GM10248 (cell line): ENCODE results near the gene ARL6IP4.

Experiments used
- CTCF ChIA-PET: fragments of 300-600 bp; sonication (Branson Sonifier 250); formaldehyde crosslinking; extraction: SDS; loops from one replicate; lab custom pipeline; 2021; ENCODE audit warnings: antibody characterized with exemption; lab: Yijun Ruan, JAX
- POLR2A ChIA-PET: fragments of 350-650 bp; sonication (Branson Sonifier 250); formaldehyde crosslinking; extraction: SDS; loops from one replicate; lab custom pipeline; 2020; ENCODE audit warnings: antibody characterized with exemption; lab: Yijun Ruan, JAX
- DNase-seq: peaks from one replicate; pipeline ENCODE4 v3.0.0; 2012; ENCODE audit errors: extremely low spot score
- TF ChIP-seq, protein P1 (sequence below): IDR thresholded peaks from 2 replicates; pipeline ENCODE4 v1.5.1; 2012; ENCODE audit warnings: mild to moderate bottlenecking, low read depth; ENCODE audit errors: extremely low read depth, missing control alignments, control extremely low read depth

Gene ARL6IP4

GRCh38 chr12:122998316-122998715, 17.8 kb downstream of the ARL6IP4 start:
- POLR2A ChIA-PET = no interaction called here
- CTCF ChIA-PET = interaction anchor here (0.9 to 1.0 kb wide), 2 partner anchors 9 to 11 kb away, joined by 3 to 4 read pairs; no protein-coding TSS in a partner anchor

DNA sequence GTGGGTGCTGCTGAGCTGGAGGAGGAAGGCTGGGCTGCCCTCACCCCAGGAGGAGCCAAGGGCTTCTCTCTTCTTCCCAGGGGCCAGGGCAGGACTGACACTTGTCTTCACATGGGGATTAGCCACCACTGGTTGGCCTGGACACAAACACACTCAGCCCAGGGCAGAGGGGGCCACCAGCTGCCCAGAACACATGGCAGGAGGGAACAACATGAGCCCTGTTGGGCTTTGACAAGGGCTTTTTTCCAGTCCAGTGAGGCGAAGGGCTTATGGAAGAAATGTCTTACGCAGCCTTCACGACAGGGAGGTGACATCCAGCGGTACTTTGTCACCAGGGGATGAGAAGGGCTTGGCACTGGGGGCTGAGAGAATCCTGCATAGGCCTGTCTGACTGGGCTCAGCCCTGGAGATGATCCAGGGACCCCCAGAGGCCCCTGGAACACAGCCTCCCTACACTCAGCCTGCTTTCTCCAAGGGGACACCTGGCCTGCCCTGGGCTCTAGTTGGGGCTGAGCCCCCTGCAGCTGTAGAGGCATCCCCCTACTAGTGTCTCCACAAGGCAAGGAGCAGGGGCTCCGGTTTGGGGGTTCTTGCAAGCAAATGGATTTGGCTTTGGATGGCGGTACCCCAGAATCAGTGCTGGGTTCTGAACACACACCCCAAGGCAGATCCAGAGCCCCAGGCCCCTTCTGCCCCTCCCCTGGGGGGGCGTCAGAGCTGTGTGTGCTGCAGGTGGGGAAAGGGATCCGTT, 18.9 kb downstream of the ARL6IP4 start:
- TF ChIP-seq, protein P1, sequence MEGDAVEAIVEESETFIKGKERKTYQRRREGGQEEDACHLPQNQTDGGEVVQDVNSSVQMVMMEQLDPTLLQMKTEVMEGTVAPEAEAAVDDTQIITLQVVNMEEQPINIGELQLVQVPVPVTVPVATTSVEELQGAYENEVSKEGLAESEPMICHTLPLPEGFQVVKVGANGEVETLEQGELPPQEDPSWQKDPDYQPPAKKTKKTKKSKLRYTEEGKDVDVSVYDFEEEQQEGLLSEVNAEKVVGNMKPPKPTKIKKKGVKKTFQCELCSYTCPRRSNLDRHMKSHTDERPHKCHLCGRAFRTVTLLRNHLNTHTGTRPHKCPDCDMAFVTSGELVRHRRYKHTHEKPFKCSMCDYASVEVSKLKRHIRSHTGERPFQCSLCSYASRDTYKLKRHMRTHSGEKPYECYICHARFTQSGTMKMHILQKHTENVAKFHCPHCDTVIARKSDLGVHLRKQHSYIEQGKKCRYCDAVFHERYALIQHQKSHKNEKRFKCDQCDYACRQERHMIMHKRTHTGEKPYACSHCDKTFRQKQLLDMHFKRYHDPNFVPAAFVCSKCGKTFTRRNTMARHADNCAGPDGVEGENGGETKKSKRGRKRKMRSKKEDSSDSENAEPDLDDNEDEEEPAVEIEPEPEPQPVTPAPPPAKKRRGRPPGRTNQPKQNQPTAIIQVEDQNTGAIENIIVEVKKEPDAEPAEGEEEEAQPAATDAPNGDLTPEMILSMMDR = no peak
- ChIA-PET POLR2A (no interaction called here), CTCF (interaction anchor here (1.3 kb wide), 1 partner anchor 239 kb away, joined by 3 read pairs; no protein-coding TSS in a partner anchor)
- no peak for DNase-seq

More at GRCh38 chr12:122998316-122998715, 17.8 kb downstream of the ARL6IP4 start:
- TF ChIP-seq, protein P1 = no peak
- DNase-seq = no peak

DNA sequence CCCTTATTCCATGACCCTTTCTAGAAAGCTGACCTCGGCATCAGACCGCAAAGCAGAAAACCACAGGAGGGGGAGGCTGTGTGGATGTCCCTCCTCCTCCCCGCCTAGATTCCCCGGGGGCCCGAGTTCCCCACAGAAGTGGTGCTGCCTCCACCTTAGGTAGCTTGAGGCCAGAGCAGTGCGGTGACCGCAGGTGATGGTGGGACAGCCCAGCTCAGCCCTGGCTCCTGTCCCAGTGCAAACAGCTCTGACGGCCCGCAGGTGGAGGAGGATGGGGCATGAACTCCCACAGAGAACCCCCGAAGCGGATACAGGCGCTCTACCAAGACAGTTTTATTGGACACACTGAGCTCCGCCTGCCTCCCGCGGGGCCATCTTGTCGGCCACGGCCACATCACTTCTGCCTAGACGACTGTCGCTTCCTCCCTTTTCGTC, 19.5 kb downstream of the ARL6IP4 start:
- ChIA-PET CTCF (interaction anchor here (1.1 to 1.3 kb wide), 2 partner anchors 26 to 238 kb away, joined by 3 read pairs; no protein-coding TSS in a partner anchor), POLR2A (no interaction called here)
- TF ChIP-seq, protein P1 = no peak

GRCh38 chr12:123000578-123000977, 20.1 kb downstream of the ARL6IP4 start:
- no peak for DNase-seq
- TF ChIP-seq, protein P1 = no peak
- ChIA-PET POLR2A (no interaction called here), CTCF (interaction anchor here (1.1 to 1.3 kb wide), 2 partner anchors 25 to 238 kb away, joined by 3 read pairs; no protein-coding TSS in a partner anchor)

More for the DNA sequence above, 19.5 kb downstream of the ARL6IP4 start:
- DNase-seq = no peak

- TF ChIP-seq, protein P1 = no peak
- POLR2A ChIA-PET = no interaction called here
- no peak for DNase-seq
- CTCF ChIA-PET = interaction anchor here (1.0 kb wide), 1 partner anchor 9 kb away, joined by 3 read pairs; no protein-coding TSS in a partner anchor
These were observed 21.0 kb downstream of the ARL6IP4 start for GRCh38 chr12:123001464-123001863.

DNA sequence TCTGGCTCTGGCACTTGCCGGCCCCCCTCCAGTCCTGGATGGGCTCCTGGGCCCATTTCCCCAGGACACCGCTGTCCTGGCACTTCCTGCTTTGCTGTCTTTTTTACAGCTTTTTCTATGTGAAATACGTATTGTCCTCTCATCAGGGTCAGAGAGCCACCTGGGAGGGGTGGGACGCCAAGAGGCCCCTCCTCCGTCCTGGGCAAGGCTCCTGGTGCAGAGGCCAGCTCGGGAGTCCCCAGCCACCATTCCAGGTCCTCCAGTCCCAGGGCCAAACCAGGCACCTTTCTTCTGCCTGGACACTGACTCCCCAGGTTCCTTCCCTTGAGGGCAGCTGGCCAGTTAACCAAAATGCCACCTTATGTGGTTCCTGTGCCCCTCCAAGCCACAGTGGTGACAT, 22.8 kb downstream of the ARL6IP4 start:
- no peak for DNase-seq
- TF ChIP-seq, protein P1 = no peak
- CTCF ChIA-PET = no interaction called here
- POLR2A ChIA-PET = no interaction called here
